K562 (cell line): ENCODE data around the gene MED29. TPM values are rescaled to one million over a fixed set of nuclear protein-coding genes. Genes with fewer than 3 reads are reported as not detected.

Source experiments
- ADNP ChIP-seq: fragments of 200-800 bp; sonication (Bioruptor generic); IDR thresholded peaks from 2 replicates; pipeline ENCODE4 v1.6.1; 2016; ENCODE audit warnings: missing genetic modification characterization, missing compliant biosample characterization
- ARID1B ChIP-seq: fragments of 450-650 bp; IDR thresholded peaks from 2 replicates; pipeline ENCODE4 v1.6.1; 2016; ENCODE audit warnings: antibody characterized with exemption, mild to moderate bottlenecking, inconsistent platforms
- BRCA1 ChIP-seq, 2 experiments: fragments of 450-650 bp in 1 of 2; sonication (generic) in 1 of 2; formaldehyde crosslinking in 1 of 2; IDR thresholded peaks; 2 replicates each; pipeline versions ENCODE4 v1.5.0 to v1.6.1; 2017 to 2020; ENCODE audit warnings: mild to moderate bottlenecking in 1 of 2, missing genetic modification reagents in 1 of 2
- CBX3 ChIP-seq, 2 experiments: IDR thresholded peaks; 1 replicate in 1 of 2; 2 replicates in 1 of 2; pipeline ENCODE4 v1.6.1; 2012; ENCODE audit warnings: inconsistent platforms in 2 of 2, low read length in 2 of 2, borderline replicate concordance in 1 of 2, control low read depth in 1 of 2
- CSDE1 ChIP-seq, 2 experiments: fragments of 450-650 bp; IDR thresholded peaks; 2 replicates each; pipeline ENCODE4 v1.6.1; 2016; ENCODE audit warnings: mild to moderate bottlenecking in 1 of 2
- DDX20 ChIP-seq: fragments of 450-650 bp; IDR thresholded peaks from 2 replicates; pipeline ENCODE4 v1.6.1; 2016; ENCODE audit warnings: missing genetic modification characterization, low read depth, mild to moderate bottlenecking, missing compliant biosample characterization, moderate library complexity
- EP400 ChIP-seq: fragments of 450-650 bp; IDR thresholded peaks from 2 replicates; pipeline ENCODE4 v1.6.1; 2017; ENCODE audit warnings: antibody characterized with exemption, mild to moderate bottlenecking, moderate library complexity
- PHTF2 ChIP-seq: fragments of 250-450 bp; sonication (Bioruptor Pico); IDR thresholded peaks from 2 replicates; pipeline ENCODE4 v1.5.0; 2021; ENCODE audit warnings: mild to moderate bottlenecking
- POLR2B ChIP-seq: fragments of 450-650 bp; IDR thresholded peaks from 2 replicates; pipeline ENCODE4 v1.6.1; 2018; ENCODE audit warnings: low read depth; ENCODE audit not compliant: partially characterized antibody
- PURB ChIP-seq: sonication (generic); formaldehyde crosslinking; IDR thresholded peaks from 2 replicates; pipeline ENCODE4 v1.9.0; 2021; ENCODE audit warnings: low read depth, mild to moderate bottlenecking, missing genetic modification reagents
- RB1 ChIP-seq: fragments of 450-650 bp; IDR thresholded peaks from 2 replicates; pipeline ENCODE4 v1.6.1; 2017; ENCODE audit warnings: low read depth, mild to moderate bottlenecking
- SAFB2 ChIP-seq: fragments of 200-400 bp; formaldehyde crosslinking; IDR thresholded peaks from 2 replicates; pipeline ENCODE4 v1.6.1; 2018; ENCODE audit warnings: borderline replicate concordance, low read length, low read depth, moderate library complexity; ENCODE audit not compliant: severe bottlenecking
- SIN3A ChIP-seq, 2 experiments: fragments of 150-350 bp in 1 of 2; IDR thresholded peaks; 2 replicates each; pipeline ENCODE4 v1.6.1; 2011 to 2016; ENCODE audit warnings: borderline replicate concordance in 2 of 2, low read depth in 2 of 2, low read length in 2 of 2, mild to moderate bottlenecking in 2 of 2, moderate library complexity in 2 of 2; ENCODE audit not compliant: control insufficient read depth in 1 of 2
- SIRT6 ChIP-seq: IDR thresholded peaks from one replicate; pipeline ENCODE4 v1.6.1; 2012; ENCODE audit warnings: low read depth, mild to moderate bottlenecking, control low read depth, inconsistent platforms, low read length, moderate library complexity
- SRSF1 ChIP-seq: fragments of 200-400 bp; formaldehyde crosslinking; IDR thresholded peaks from 2 replicates; pipeline ENCODE4 v1.6.1; 2017; ENCODE audit warnings: mild to moderate bottlenecking, low read depth, low read length, moderate library complexity
- SUPT5H ChIP-seq: fragments of 450-650 bp; IDR thresholded peaks from 2 replicates; pipeline ENCODE4 v1.6.1; 2016
- TBP ChIP-seq: optimal IDR thresholded peaks from 2 replicates; pipeline ENCODE3; 2011; ENCODE audit warnings: low read depth, low read length, improper control_type of control experiment
- TCF3 ChIP-seq: sonication (generic); formaldehyde crosslinking; IDR thresholded peaks from 2 replicates; pipeline ENCODE4 v1.4.0; 2020; ENCODE audit warnings: mild to moderate bottlenecking, missing genetic modification reagents
- TRIM24 ChIP-seq, 2 experiments: fragments of 450-650 bp; IDR thresholded peaks; 2 replicates each; pipeline ENCODE4 v1.6.1; 2016
- ZBTB17 ChIP-seq: fragments of 450-650 bp; formaldehyde crosslinking; IDR thresholded peaks from 2 replicates; pipeline ENCODE4 v1.4.0; 2020; ENCODE audit warnings: mild to moderate bottlenecking
- ZFX ChIP-seq: sonication (generic); formaldehyde crosslinking; IDR thresholded peaks from 2 replicates; pipeline ENCODE4 v1.8.0; 2022; ENCODE audit warnings: mild to moderate bottlenecking, missing genetic modification reagents, moderate library complexity
- ZNF143 ChIP-seq: sonication (generic); formaldehyde crosslinking; IDR thresholded peaks from 2 replicates; pipeline ENCODE4 v1.9.0; 2022; ENCODE audit warnings: mild to moderate bottlenecking, missing genetic modification reagents
- polyA plus RNA-seq, 8 experiments: library from polyadenylated mRNA; depleted of rRNA in 4 of 8; stranded (reverse) in 5 of 8; unstranded in 3 of 8; fragments of >200 nt; fragmentation: Nextera tagmentation in 2 of 8; fragmentation: Illumina TruSeq in 1 of 8; extraction: Ambion mirVana in 2 of 8; extraction: Trizol in 1 of 8; gene quantifications; 2 replicates each; pipeline versions ENCODE4 v1.2.1 to v1.2.3, GENCODE V29; 2011 to 2014; ENCODE audit warnings: inconsistent platforms in 1 of 8, missing spikeins in 1 of 8
- total RNA-seq, 7 experiments: library from RNA; depleted of rRNA in 6 of 7; stranded (reverse); fragments of >200 nt in 6 of 7; fragmentation: Illumina TruSeq in 2 of 7; extraction: Trizol in 2 of 7; gene quantifications; 2 replicates each; pipeline versions ENCODE4 v1.2.1 to v1.2.3, GENCODE V29; 2011 to 2021; ENCODE audit warnings: low replicate concordance in 1 of 7
- TF ChIP-seq, protein P1 (sequence below): fragments of 450-650 bp; formaldehyde crosslinking; IDR thresholded peaks from 2 replicates; pipeline ENCODE4 v1.4.0; 2022; ENCODE audit warnings: missing genetic modification characterization
- TF ChIP-seq, protein P2 (sequence below), 2 experiments: fragments of 450-650 bp; IDR thresholded peaks; 2 replicates each; pipeline ENCODE4 v1.6.1; 2018; ENCODE audit warnings: mild to moderate bottlenecking in 2 of 2, low read depth in 1 of 2; ENCODE audit not compliant: partially characterized antibody in 2 of 2

Gene MED29
- total and polyA plus RNA-seq, 9 of the 15 experiments (the other 6 are each of a cell fraction or from before 2014, with no cell fraction given), result 1.8 to 22.6 (median 12.4) TPM

DNA sequence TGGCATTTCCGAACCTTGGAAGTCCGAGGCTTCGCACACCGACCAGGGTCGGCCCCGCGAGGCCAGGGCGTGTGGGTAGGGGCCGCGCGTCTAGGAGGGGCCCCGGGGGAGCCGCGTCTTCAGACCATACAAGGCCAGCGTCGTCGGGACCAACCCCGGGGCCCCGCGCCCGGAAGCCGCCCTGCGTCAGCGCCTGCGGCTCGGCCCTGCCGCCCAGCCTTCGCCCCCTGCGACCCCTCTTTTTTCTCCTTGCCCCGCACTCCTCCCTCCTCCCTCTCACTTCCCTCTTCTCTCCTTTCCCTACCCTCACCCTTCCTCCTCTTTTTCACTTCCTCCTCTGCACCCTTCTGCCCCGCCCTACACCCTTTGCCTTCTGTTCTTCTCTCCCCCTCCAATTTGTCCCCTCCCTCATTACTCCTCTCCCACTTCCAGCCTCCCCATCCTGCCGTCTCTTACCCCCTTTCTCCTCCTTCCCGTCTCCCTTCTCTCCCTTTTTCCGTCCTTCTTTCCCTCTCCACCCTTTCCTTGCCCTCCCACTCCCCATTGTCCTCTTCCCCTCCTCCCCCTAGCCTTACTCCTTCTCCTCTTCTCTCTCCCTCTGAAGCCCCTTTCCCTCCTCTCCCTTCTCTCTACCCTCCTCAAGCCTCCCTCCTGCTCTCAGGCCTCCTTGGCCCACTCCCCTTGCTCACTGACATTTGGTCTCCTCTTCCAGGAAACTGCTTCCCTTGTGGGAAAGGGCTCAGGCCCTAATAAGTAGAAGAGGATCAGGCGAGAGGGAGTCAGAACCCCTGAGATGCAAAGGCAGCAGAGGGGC, 19.0 kb downstream of the MED29 start (continued):
- TF ChIP-seq PURB (CRISPR knock-in tag) (no peak), SIN3A (IDR thresholded peaks at IDR 0.05; ENCODE audit: borderline replicate concordance in 2 of 2, control insufficient read depth in 1 of 2, low read depth in 2 of 2, low read length in 2 of 2) (0 out of 4 replicates have a peak, but pooled peaks of 1 of the 2 experiments have one; percentile 28), ZFX (peak; percentile 61), ARID1B (peak; percentile 76), TBP (peak; percentile 27), BRCA1 (IDR thresholded peaks at IDR 0.05) (no peak), BRCA1 (CRISPR knock-in tag; IDR thresholded peaks at IDR 0.05) (no peak), PHTF2 (no peak), SUPT5H (peak; percentile 71), SIRT6 (no peak), RB1 (peak; percentile 57), ZBTB17 (peak; percentile 12; the same call in 1 of the 2 replicates), SRSF1 (no peak), EP400 (peak; percentile 2; the same call in 1 of the 2 replicates), TCF3 (no peak), CBX3 (IDR thresholded peaks at IDR 0.05; ENCODE audit: borderline replicate concordance in 1 of 2, low read length in 2 of 2) (no peak), DDX20 (tag) (no peak), POLR2B (peak; percentile 72), TRIM24 (IDR thresholded peaks at IDR 0.05) (peak; percentile 28 to 59; a peak in 1 of 4 replicates), ZNF143 (CRISPR knock-in tag) (0 out of 2 replicates have a peak, but pooled peaks have one; percentile 6), CSDE1 (IDR thresholded peaks at IDR 0.05) (0 out of 4 replicates have a peak, but pooled peaks of 1 of the 2 experiments have one; percentile 49), SAFB2 (no peak), ADNP (tag) (no peak)
- TF ChIP-seq, protein P1, sequence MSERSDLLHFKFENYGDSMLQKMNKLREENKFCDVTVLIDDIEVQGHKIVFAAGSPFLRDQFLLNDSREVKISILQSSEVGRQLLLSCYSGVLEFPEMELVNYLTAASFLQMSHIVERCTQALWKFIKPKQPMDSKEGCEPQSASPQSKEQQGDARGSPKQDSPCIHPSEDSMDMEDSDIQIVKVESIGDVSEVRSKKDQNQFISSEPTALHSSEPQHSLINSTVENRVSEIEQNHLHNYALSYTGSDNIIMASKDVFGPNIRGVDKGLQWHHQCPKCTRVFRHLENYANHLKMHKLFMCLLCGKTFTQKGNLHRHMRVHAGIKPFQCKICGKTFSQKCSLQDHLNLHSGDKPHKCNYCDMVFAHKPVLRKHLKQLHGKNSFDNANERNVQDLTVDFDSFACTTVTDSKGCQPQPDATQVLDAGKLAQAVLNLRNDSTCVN (CRISPR knock-in tag), result peak; percentile 95
- TF ChIP-seq, protein P2, sequence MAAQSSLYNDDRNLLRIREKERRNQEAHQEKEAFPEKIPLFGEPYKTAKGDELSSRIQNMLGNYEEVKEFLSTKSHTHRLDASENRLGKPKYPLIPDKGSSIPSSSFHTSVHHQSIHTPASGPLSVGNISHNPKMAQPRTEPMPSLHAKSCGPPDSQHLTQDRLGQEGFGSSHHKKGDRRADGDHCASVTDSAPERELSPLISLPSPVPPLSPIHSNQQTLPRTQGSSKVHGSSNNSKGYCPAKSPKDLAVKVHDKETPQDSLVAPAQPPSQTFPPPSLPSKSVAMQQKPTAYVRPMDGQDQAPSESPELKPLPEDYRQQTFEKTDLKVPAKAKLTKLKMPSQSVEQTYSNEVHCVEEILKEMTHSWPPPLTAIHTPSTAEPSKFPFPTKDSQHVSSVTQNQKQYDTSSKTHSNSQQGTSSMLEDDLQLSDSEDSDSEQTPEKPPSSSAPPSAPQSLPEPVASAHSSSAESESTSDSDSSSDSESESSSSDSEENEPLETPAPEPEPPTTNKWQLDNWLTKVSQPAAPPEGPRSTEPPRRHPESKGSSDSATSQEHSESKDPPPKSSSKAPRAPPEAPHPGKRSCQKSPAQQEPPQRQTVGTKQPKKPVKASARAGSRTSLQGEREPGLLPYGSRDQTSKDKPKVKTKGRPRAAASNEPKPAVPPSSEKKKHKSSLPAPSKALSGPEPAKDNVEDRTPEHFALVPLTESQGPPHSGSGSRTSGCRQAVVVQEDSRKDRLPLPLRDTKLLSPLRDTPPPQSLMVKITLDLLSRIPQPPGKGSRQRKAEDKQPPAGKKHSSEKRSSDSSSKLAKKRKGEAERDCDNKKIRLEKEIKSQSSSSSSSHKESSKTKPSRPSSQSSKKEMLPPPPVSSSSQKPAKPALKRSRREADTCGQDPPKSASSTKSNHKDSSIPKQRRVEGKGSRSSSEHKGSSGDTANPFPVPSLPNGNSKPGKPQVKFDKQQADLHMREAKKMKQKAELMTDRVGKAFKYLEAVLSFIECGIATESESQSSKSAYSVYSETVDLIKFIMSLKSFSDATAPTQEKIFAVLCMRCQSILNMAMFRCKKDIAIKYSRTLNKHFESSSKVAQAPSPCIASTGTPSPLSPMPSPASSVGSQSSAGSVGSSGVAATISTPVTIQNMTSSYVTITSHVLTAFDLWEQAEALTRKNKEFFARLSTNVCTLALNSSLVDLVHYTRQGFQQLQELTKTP (IDR thresholded peaks at IDR 0.05; ENCODE audit: low read depth in 1 of 2, partially characterized antibody in 2 of 2), result peak; percentile 71 to 88
